Loucy (cell line): Measurements from ENCODE around the gene GATD1.

Experiments
- H2AFZ ChIP-seq: fragments of 200-600 bp; sonication (generic); 2 replicates; pipeline ENCODE4 v1.6.0; 2016; ENCODE audit warnings: antibody characterized with exemption, mild to moderate bottlenecking, low read length, moderate library complexity
- H3F3A ChIP-seq: fragments of 200-600 bp; 2 replicates; pipeline ENCODE4 v1.6.0; 2016; ENCODE audit warnings: antibody characterized with exemption, low read depth, mild to moderate bottlenecking
- H3K27me3 ChIP-seq: fragments of 200-600 bp; sonication (generic); 2 replicates; pipeline ENCODE4 v1.6.1; 2014; ENCODE audit warnings: low read length, mild to moderate bottlenecking; ENCODE audit not compliant: insufficient read depth, poor library complexity, severe bottlenecking
- H3K36me3 ChIP-seq: fragments of 200-600 bp; sonication (generic); 2 replicates; pipeline ENCODE4 v1.6.1; 2016; ENCODE audit warnings: low read length; ENCODE audit not compliant: insufficient read depth
- H3K4me1 ChIP-seq: fragments of 200-600 bp; sonication (generic); 2 replicates; pipeline ENCODE4 v1.5.1; 2014; ENCODE audit warnings: low read length, mild to moderate bottlenecking; ENCODE audit not compliant: insufficient read depth, poor library complexity, severe bottlenecking
- H3K4me2 ChIP-seq: fragments of 200-600 bp; sonication (generic); 2 replicates; pipeline ENCODE4 v1.6.0; 2014; ENCODE audit warnings: antibody characterized with exemption, low read length, low read depth, mild to moderate bottlenecking; ENCODE audit not compliant: poor library complexity, severe bottlenecking
- H3K4me3 ChIP-seq: fragments of 200-600 bp; sonication (generic); 2 replicates; pipeline ENCODE4 v1.5.1; 2014; ENCODE audit warnings: low read length, mild to moderate bottlenecking, mixed read lengths; ENCODE audit not compliant: poor library complexity, severe bottlenecking
- H3K79me2 ChIP-seq: fragments of 200-600 bp; sonication (generic); 2 replicates; pipeline ENCODE4 v1.6.1; 2014; ENCODE audit warnings: low read length; ENCODE audit not compliant: insufficient read depth
- H3K9ac ChIP-seq: fragments of 200-600 bp; sonication (generic); 2 replicates; pipeline ENCODE4 v1.6.0; 2014; ENCODE audit warnings: mild to moderate bottlenecking, low read depth, low read length, moderate library complexity; ENCODE audit not compliant: poor library complexity, severe bottlenecking
- H3K9me2 ChIP-seq: fragments of 200-600 bp; sonication (generic); replicated peaks from 2 replicates; pipeline ENCODE4 v1.6.1; 2016; ENCODE audit warnings: low read depth, low read length, mixed read lengths
- H3K9me3 ChIP-seq: fragments of 200-600 bp; sonication (generic); 2 replicates; pipeline ENCODE4 v1.6.1; 2014; ENCODE audit warnings: mild to moderate bottlenecking, antibody characterized with exemption, low read length, low read depth; ENCODE audit not compliant: insufficient read depth
- H4K20me1 ChIP-seq: fragments of 200-600 bp; sonication (generic); 2 replicates; pipeline ENCODE4 v1.6.0; 2014; ENCODE audit warnings: antibody characterized with exemption, low read length, mild to moderate bottlenecking; ENCODE audit not compliant: insufficient read depth, poor library complexity, severe bottlenecking
- EZH2phosphoT487 ChIP-seq: fragments of 200-600 bp; IDR thresholded peaks from 2 replicates; pipeline ENCODE4 v1.6.1; 2018; ENCODE audit warnings: antibody characterized with exemption, mild to moderate bottlenecking, moderate library complexity, borderline replicate concordance
- TF ChIP-seq, protein P1 (sequence below): fragments of 200-600 bp; sonication (generic); conservative IDR thresholded peaks from 2 replicates; pipeline ENCODE4 v1.5.1; 2014; ENCODE audit warnings: mild to moderate bottlenecking, antibody characterized with exemption, low read length

GATD1 gene

DNA sequence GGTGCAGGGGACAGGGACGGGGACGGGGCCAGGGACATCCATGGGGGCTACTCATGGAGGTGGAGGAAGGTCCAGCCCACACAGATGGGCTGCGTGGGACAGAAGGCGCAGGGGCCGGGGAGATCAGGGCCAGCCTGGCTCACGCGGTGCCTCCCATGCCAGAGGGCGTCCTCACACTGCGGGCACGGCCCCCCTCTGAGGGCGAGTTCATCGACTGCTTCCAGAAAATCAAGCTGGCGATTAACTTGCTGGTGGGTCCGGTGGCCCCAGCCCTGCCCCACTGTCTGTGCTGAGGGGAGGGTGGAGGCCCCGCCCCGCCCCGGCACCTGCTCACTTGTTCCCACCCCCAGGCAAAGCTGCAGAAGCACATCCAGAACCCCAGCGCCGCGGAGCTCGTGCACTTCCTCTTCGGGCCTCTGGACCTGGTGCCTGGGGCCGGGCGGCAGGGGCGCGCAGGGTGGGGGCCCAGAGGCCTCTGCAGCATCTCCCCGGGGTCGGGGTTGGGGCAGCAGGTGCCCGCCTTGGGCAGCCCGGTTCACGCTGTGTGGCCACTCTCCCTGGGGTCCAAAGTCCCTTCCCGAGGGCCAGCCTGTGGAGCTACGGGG lies 55.4 kb downstream of the GATD1 start:
- Histone ChIP-seq H4K20me1 (no peaks in the 10 kb centered on the region), H3K4me3 (no peak overlapping the region), H3K9me3 (no peaks in the 10 kb centered on the region), H2AFZ (no peak overlapping the region), H3K4me1 (peaks cover 3% of the 10 kb centered on the region), H3K9me2 (no peaks in the 10 kb centered on the region), H3F3A (no peaks in the 10 kb centered on the region), H3K79me2 (no peaks in the 10 kb centered on the region), H3K36me3 (no peaks in the 10 kb centered on the region), H3K9ac (no peak overlapping the region), H3K27me3 (no peaks in the 10 kb centered on the region), H3K4me2 (no peak overlapping the region)
- TF ChIP-seq, protein P1, sequence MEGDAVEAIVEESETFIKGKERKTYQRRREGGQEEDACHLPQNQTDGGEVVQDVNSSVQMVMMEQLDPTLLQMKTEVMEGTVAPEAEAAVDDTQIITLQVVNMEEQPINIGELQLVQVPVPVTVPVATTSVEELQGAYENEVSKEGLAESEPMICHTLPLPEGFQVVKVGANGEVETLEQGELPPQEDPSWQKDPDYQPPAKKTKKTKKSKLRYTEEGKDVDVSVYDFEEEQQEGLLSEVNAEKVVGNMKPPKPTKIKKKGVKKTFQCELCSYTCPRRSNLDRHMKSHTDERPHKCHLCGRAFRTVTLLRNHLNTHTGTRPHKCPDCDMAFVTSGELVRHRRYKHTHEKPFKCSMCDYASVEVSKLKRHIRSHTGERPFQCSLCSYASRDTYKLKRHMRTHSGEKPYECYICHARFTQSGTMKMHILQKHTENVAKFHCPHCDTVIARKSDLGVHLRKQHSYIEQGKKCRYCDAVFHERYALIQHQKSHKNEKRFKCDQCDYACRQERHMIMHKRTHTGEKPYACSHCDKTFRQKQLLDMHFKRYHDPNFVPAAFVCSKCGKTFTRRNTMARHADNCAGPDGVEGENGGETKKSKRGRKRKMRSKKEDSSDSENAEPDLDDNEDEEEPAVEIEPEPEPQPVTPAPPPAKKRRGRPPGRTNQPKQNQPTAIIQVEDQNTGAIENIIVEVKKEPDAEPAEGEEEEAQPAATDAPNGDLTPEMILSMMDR: no peak
- TF ChIP-seq EZH2phosphoT487: no peak

DNA sequence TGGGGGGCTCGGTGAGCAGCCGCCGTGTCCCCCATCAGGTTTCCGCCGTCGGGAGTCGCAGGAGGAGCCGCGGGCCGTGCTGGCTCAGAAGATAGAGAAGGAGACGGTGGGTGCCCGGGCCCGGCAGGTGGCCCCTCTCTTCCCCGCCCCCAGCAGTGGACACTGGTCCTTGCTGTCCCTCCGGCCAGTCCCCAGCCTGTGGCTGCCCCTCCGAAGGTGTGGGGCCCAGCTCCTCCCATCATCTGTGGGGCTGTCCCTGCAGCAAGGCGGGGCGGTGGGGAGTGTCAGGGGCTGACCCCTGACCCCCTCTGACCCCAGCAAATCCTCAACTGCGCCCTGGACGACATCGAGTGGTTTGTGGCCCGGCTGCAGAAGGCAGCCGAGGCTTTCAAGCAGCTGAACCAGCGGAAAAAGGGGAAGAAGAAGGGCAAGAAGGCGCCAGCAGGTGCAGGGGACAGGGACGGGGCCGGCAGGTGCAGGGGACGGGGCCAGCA lies 56.0 kb downstream of the GATD1 start:
- no peak overlapping the region for H2AFZ ChIP-seq
- H3K4me3 ChIP-seq: no peak overlapping the region

DNA sequence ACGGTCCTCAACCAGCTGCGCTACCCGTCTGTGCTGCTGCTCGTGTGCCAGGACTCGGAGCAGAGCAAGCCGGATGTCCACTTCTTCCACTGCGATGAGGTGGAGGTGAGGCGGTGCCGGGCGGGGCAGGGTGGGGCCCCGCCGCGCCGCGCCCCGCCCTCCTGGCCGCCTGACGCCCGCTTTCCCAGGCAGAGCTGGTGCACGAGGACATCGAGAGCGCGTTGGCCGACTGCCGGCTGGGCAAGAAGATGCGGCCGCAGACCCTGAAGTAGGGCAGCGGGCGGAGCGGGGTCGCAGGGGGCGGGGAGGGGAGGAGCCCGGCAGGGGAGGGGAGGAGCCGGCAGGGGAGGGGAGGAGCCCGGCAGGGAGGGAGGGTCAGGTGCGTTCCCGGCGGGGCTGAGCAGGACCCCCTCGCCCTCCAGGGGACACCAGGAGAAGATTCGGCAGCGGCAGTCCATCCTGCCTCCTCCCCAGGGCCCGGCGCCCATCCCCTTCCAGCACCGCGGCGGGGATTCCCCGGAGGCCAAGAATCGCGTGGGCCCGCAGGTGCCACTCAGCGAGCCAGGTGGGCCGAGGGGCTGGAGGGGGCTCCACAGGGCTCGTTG lies 56.5 kb downstream of the GATD1 start:
- Histone ChIP-seq H3K9me2 (no peaks in the 10 kb centered on the region), H3K27me3 (no peaks in the 10 kb centered on the region), H4K20me1 (no peaks in the 10 kb centered on the region), H3K9me3 (no peaks in the 10 kb centered on the region), H3F3A (no peaks in the 10 kb centered on the region), H3K36me3 (no peaks in the 10 kb centered on the region), H2AFZ (no peak overlapping the region), H3K79me2 (no peaks in the 10 kb centered on the region), H3K4me1 (peaks cover 3% of the 10 kb centered on the region), H3K4me3 (no peak overlapping the region), H3K4me2 (no peak overlapping the region), H3K9ac (no peak overlapping the region)
- TF ChIP-seq, protein P1: no peak
- TF ChIP-seq EZH2phosphoT487: no peak

More for the DNA sequence above, 56.0 kb downstream of the GATD1 start:
- no peaks in the 10 kb centered on the region for H3K9me3 ChIP-seq
- no peaks in the 10 kb centered on the region for H4K20me1 ChIP-seq
- TF ChIP-seq EZH2phosphoT487: no peak
- TF ChIP-seq, protein P1: no peak
- no peaks in the 10 kb centered on the region for H3K79me2 ChIP-seq
- H3K4me1 ChIP-seq: peaks cover 3% of the 10 kb centered on the region
- no peaks in the 10 kb centered on the region for H3F3A ChIP-seq
- no peaks in the 10 kb centered on the region for H3K9me2 ChIP-seq
- H3K9ac ChIP-seq: no peak overlapping the region
- H3K36me3 ChIP-seq: no peaks in the 10 kb centered on the region
- no peaks in the 10 kb centered on the region for H3K27me3 ChIP-seq
- H3K4me2 ChIP-seq: no peak overlapping the region
